T-cell (primary cell): ENCODE results near the gene SIGLEC9. TPM values are rescaled to one million over a fixed set of nuclear protein-coding genes. Genes with fewer than 3 reads are reported as not detected.
A peak's percentile ranks its signal among the peaks of the same experiment; 100 is the strongest.

Source experiments
- ATAC-seq, 4 experiments: fragments of 200-7000 bp in 3 of 4; fragments of 150-1000 bp in 1 of 4; cut with Tn5 transposase; replicated peaks in 1 of 4; 1 replicate in 3 of 4; 2 replicates in 1 of 4; pipeline ENCODE4 v1.10.0; 2021; ENCODE audit warnings: moderate library complexity in 3 of 4, mild to moderate bottlenecking in 2 of 4, moderate number of reproducible peaks in 1 of 4
- CTCF ChIA-PET, 2 donors: fragments of 300-600 bp; sonication (Branson Sonifier 250); formaldehyde crosslinking; loops; one replicate each; lab custom pipeline; 2022; ENCODE audit warnings: antibody characterized with exemption in 2 of 2; lab: Charles Lee
- POLR2A ChIA-PET, 2 donors: fragments of 300-600 bp; sonication (Branson Sonifier 250); formaldehyde crosslinking; loops; one replicate each; lab custom pipeline; 2022; ENCODE audit warnings: antibody characterized with exemption in 2 of 2; lab: Charles Lee
- DNase-seq, 35 experiments: peaks; one replicate each; pipeline versions ENCODE4 v3.0.0 to v3.0.0-alpha.2; 2013 to 2023
- H3K27ac ChIP-seq: one replicate; pipeline ENCODE4 v1.5.1; 2013; ENCODE audit warnings: low read length
- H3K27me3 ChIP-seq, 2 experiments: replicated peaks in 1 of 2; 1 replicate in 1 of 2; 2 replicates in 1 of 2; pipeline versions ENCODE4 v1.6.1 to v1.7.0; 2013; ENCODE audit warnings: low read length in 1 of 2, mixed read lengths in 1 of 2; ENCODE audit not compliant: control insufficient read depth in 2 of 2, insufficient read depth in 2 of 2; ENCODE audit errors: extremely low read depth in 1 of 2
- H3K36me3 ChIP-seq, 2 donors: 1 replicate in 1 of 2; 2 replicates in 1 of 2; pipeline versions ENCODE4 v1.6.1 to v1.7.0; 2013; ENCODE audit warnings: low read length in 1 of 2; ENCODE audit not compliant: control insufficient read depth in 2 of 2, insufficient read depth in 1 of 2; ENCODE audit errors: extremely low read depth in 1 of 2
- H3K4me1 ChIP-seq, 2 experiments: 1 replicate in 1 of 2; 2 replicates in 1 of 2; pipeline versions ENCODE4 v1.6.1 to v1.7.0; 2013; ENCODE audit warnings: low read length in 2 of 2, mixed read lengths in 1 of 2; ENCODE audit not compliant: insufficient read depth in 2 of 2, control insufficient read depth in 1 of 2; ENCODE audit errors: extremely low read depth in 1 of 2
- H3K4me3 ChIP-seq, 2 donors: 1 replicate in 1 of 2; 2 replicates in 1 of 2; pipeline versions ENCODE4 v1.5.1 to v1.7.0; 2013; ENCODE audit warnings: mild to moderate bottlenecking in 2 of 2, low read length in 1 of 2, moderate library complexity in 1 of 2; ENCODE audit not compliant: control insufficient read depth in 1 of 2; ENCODE audit errors: extremely low read depth in 1 of 2
- H3K9me3 ChIP-seq: 2 replicates; pipeline ENCODE4 v1.7.0; 2013
- H3K27ac Mint-ChIP-seq, 2 donors: one replicate each; pipeline ENCODE4 v1.8.0; 2020 to 2021; ENCODE audit warnings: mild to moderate bottlenecking in 2 of 2, mixed read lengths in 2 of 2
- H3K27me3 Mint-ChIP-seq, 2 donors: one replicate each; pipeline ENCODE4 v1.8.0; 2021 to 2022; ENCODE audit warnings: mixed read lengths in 2 of 2
- H3K36me3 Mint-ChIP-seq: one replicate; pipeline ENCODE4 v1.8.0; 2021; ENCODE audit warnings: mixed read lengths
- H3K4me1 Mint-ChIP-seq, 3 donors: one replicate each; pipeline ENCODE4 v1.8.0; 2020 to 2022; ENCODE audit warnings: mixed read lengths in 3 of 3, mild to moderate bottlenecking in 1 of 3
- H3K4me3 Mint-ChIP-seq, 3 donors: one replicate each; pipeline ENCODE4 v1.8.0; 2020 to 2022; ENCODE audit warnings: mild to moderate bottlenecking in 3 of 3, mixed read lengths in 3 of 3, moderate library complexity in 3 of 3
- H3K9me3 Mint-ChIP-seq, 3 donors: one replicate each; pipeline ENCODE4 v1.8.0; 2020 to 2022; ENCODE audit warnings: mixed read lengths in 3 of 3
- WGBS: methylation state at CpG from one replicate; pipeline ENCODE4 v1.1.5; 2013; ENCODE audit warnings: missing lambda C conversion rate; ENCODE audit not compliant: insufficient coverage; 5-methylcytosine and 5-hydroxymethylcytosine counted together
- total RNA-seq, 35 experiments: library from RNA in 6 of 35; stranded (reverse) in 6 of 35; fragments of 120-200 nt in 1 of 35; gene quantifications; one replicate each; pipeline versions ENCODE4 v1.2.1 to v1.2.4 and lab custom pipeline; 2013 to 2026

SIGLEC9 gene
- total RNA-seq, 5 donors from 2014 or later (not counting 1 experiment from before 2014, with no cell fraction given) = 0.73 to 2.6 (median 1.6) TPM

GRCh38 chr19:51094696-51095279 is 29.9 kb upstream of the SIGLEC9 start:
- H3K27ac Mint-ChIP-seq = no peak overlapping the region
- peaks cover 13% of the 10 kb centered on the region for H3K36me3 Mint-ChIP-seq
- H3K27ac ChIP-seq = no peak overlapping the region
- no peak overlapping the region for H3K4me3 ChIP-seq
- DNase-seq (peak in 19 of 35 experiments; percentile 9 to 61 (median 21)), ATAC-seq (no peak)
- peaks cover 3 to 22% of the 10 kb centered on the region in 2 experiments for H3K4me1 ChIP-seq
- H3K9me3 Mint-ChIP-seq = no peaks in the 10 kb centered on the region
- H3K27me3 Mint-ChIP-seq = no peaks in the 10 kb centered on the region
- POLR2A ChIA-PET = no interaction called here
- H3K9me3 ChIP-seq = no peaks in the 10 kb centered on the region
- no peak overlapping the region for H3K4me3 Mint-ChIP-seq
- 46% methylated on average over 9 of the region's 15 CpGs for WGBS
- no peaks in the 10 kb centered on the region for H3K27me3 ChIP-seq
- peaks cover 2 to 12% of the 10 kb centered on the region in 2 donors for H3K36me3 ChIP-seq
- H3K4me1 Mint-ChIP-seq = peaks cover 18 to 23% (median 22%) of the 10 kb centered on the region in 3 donors
- CTCF ChIA-PET = no interaction called here

- no peak for DNase-seq
- H3K4me3 ChIP-seq = no peak overlapping the region
- no peaks in the 10 kb centered on the region for H3K9me3 Mint-ChIP-seq
- no peak overlapping the region for H3K27ac ChIP-seq
- WGBS = 86% methylated on average over 5 of the region's 6 CpGs
- no peaks in the 10 kb centered on the region for H3K27me3 ChIP-seq
- ATAC-seq = no peak
- POLR2A ChIA-PET = interaction anchor here in 1 of 2 donors (0.6 kb wide), 1 partner anchor 50 kb away, joined by 3 read pairs; no protein-coding TSS in a partner anchor
- H3K36me3 ChIP-seq = peaks cover 2 to 22% of the 10 kb centered on the region in 2 donors
- peaks cover 17% of the 10 kb centered on the region for H3K36me3 Mint-ChIP-seq
- no peaks in the 10 kb centered on the region for H3K27me3 Mint-ChIP-seq
- CTCF ChIA-PET = interaction anchor here (0.5 to 0.6 kb wide), 3 partner anchors 12 to 472 kb away, joined by 3 to 4 read pairs (median 3); partner anchors contain the start of gene CTU1 (in 1 of the 2)
- H3K9me3 ChIP-seq = no peaks in the 10 kb centered on the region
- H3K4me1 ChIP-seq = peaks cover 3 to 24% of the 10 kb centered on the region in 2 experiments
- no peak overlapping the region for H3K4me3 Mint-ChIP-seq
- peaks cover 23 to 28% (median 27%) of the 10 kb centered on the region in 3 donors for H3K4me1 Mint-ChIP-seq
- peak overlapping the region; percentile 47 to 76 for H3K27ac Mint-ChIP-seq
Observed at GRCh38 chr19:51096473-51097165, 28.1 kb upstream of the SIGLEC9 start.

GRCh38 chr19:51097166-51097738 is 27.5 kb upstream of the SIGLEC9 start:
- H3K36me3 ChIP-seq = peaks cover 2 to 23% of the 10 kb centered on the region in 2 donors
- WGBS = 17% methylated on average over 1 of the region's 8 CpGs
- Mint-ChIP-seq H3K27ac (peak overlapping the region; percentile 47 to 76), H3K4me3 (peak overlapping the region in 1 of 3 donors; percentile 36), H3K9me3 (no peaks in the 10 kb centered on the region), H3K4me1 (peaks cover 28 to 29% (median 28%) of the 10 kb centered on the region in 3 donors), H3K27me3 (no peaks in the 10 kb centered on the region), H3K36me3 (peaks cover 18% of the 10 kb centered on the region)
- no peaks in the 10 kb centered on the region for H3K27me3 ChIP-seq
- ChIA-PET POLR2A (interaction anchor here in 1 of 2 donors (0.6 kb wide), 1 partner anchor 50 kb away, joined by 3 read pairs; no protein-coding TSS in a partner anchor), CTCF (interaction anchor here in 1 of 2 donors (0.5 to 0.6 kb wide), 2 partner anchors 11 to 166 kb away, joined by 3 to 4 read pairs; partner anchors contain the start of gene CTU1)
- H3K4me1 ChIP-seq = peaks cover 3 to 24% of the 10 kb centered on the region in 2 experiments
- ATAC-seq (peak in 2 of 4 experiments; percentile 35 to 45), DNase-seq (peak in 32 of 35 experiments; percentile 24 to 75 (median 54))
- no peak overlapping the region for H3K4me3 ChIP-seq
- no peaks in the 10 kb centered on the region for H3K9me3 ChIP-seq
- no peak overlapping the region for H3K27ac ChIP-seq

DNA sequence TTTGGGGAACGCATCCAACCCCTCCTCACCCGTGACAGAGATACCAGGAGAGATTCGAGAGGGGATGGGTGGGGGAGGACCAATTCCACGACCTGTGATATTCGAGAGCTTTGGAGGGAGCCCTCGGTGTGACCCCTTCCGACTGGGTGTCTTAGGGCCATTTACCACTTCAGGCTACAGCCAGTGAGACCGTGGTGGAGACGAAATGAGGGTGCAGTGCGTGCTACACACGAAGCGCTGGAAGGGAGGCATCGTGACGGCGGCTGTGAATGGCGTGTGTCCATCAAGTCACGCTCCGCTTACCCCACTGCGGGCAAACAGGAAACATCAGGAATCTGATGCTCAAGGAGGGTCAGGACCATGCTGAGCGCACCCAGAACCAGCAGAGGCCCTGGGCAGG is 26.9 kb upstream of the SIGLEC9 start:
- Mint-ChIP-seq H3K27ac (no peak overlapping the region), H3K36me3 (peaks cover 24% of the 10 kb centered on the region), H3K9me3 (no peaks in the 10 kb centered on the region), H3K4me3 (peak overlapping the region in 2 of 3 donors; percentile 36 to 43), H3K27me3 (no peaks in the 10 kb centered on the region), H3K4me1 (peaks cover 32 to 35% (median 33%) of the 10 kb centered on the region in 3 donors)
- CTCF ChIA-PET = interaction anchor here in 1 of 2 donors (0.6 kb wide), 1 partner anchor 14 kb away, joined by 3 read pairs; no protein-coding TSS in a partner anchor
- H3K27ac ChIP-seq = no peak overlapping the region
- POLR2A ChIA-PET = no interaction called here
- ATAC-seq (no peak), DNase-seq (no peak)
- no peaks in the 10 kb centered on the region for H3K27me3 ChIP-seq
- no peaks in the 10 kb centered on the region for H3K9me3 ChIP-seq
- 95% methylated on average over 16 of the region's 20 CpGs for WGBS
- H3K4me3 ChIP-seq = no peak overlapping the region
- H3K4me1 ChIP-seq = peaks cover 3 to 28% of the 10 kb centered on the region in 2 experiments
- peaks cover 2 to 26% of the 10 kb centered on the region in 2 donors for H3K36me3 ChIP-seq

DNA sequence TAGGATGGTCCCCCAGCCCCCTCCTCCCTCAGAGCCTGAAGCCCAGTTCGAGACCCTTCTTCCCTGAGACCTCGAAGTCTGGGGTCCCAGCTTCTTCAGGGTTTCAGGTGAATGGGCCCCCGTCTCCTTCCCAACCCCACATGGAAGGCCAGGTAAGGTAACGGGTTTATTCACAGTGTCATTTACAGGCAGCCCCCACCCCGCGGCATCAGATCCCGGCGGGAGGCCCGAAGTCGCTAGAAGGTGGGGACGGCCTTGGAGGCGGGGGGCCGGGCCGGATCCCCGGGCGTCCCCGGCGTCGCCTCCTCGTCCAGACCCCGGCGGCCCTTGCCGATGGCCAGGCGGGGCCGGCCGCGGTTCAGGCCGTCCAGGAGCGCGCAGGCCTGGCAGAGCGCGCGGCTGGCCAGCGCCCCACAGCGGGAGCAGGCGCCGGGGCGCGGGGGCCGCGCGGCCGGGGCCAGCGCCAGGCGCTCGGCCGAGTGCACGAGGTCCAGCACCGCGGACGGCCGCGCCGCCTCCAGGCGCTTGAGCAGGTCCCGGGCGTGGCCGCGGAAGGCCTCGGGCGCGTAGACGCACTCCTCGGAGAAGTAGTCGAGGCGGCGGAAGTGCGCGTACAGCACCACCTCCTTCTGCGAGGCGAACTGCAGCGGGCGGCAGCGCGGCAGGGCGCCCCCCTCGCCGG is 26.2 kb upstream of the SIGLEC9 start:
- H3K27me3 Mint-ChIP-seq = no peaks in the 10 kb centered on the region
- H3K36me3 Mint-ChIP-seq = peaks cover 29% of the 10 kb centered on the region
- WGBS = 90% methylated on average over 78 of the region's 78 CpGs
- CTCF ChIA-PET = interaction anchor here in 1 of 2 donors (0.6 kb wide), 1 partner anchor 13 kb away, joined by 3 read pairs; no protein-coding TSS in a partner anchor
- no peaks in the 10 kb centered on the region for H3K27me3 ChIP-seq
- peak overlapping the region in 2 of 3 donors; percentile 43 to 52 for H3K4me3 Mint-ChIP-seq
- peak; percentile 76 to 92 (median 82) for ATAC-seq
- no peaks in the 10 kb centered on the region for H3K9me3 Mint-ChIP-seq
- no peaks in the 10 kb centered on the region for H3K9me3 ChIP-seq
- peaks cover 2 to 30% of the 10 kb centered on the region in 2 donors for H3K36me3 ChIP-seq
- H3K4me1 ChIP-seq = peaks cover 3 to 28% of the 10 kb centered on the region in 2 experiments
- peak in 31 of 35 experiments; percentile 13 to 68 (median 41) for DNase-seq
- peaks cover 35 to 40% (median 39%) of the 10 kb centered on the region in 3 donors for H3K4me1 Mint-ChIP-seq
- POLR2A ChIA-PET = no interaction called here
- no peak overlapping the region for H3K27ac ChIP-seq
- H3K4me3 ChIP-seq = no peak overlapping the region
- peak overlapping the region in 1 of 2 donors; percentile 69 for H3K27ac Mint-ChIP-seq
